GM18505 (cell line): Measurements from ENCODE around the gene CALHM3.
"Not testable (repeated sequence)": the region's sequence is repeated elsewhere in the genome, so short reads cannot be mapped to it uniquely, and the experiment has no call there.

Source experiments
- ATAC-seq: cut with Tn5 transposase; IDR thresholded peaks from one replicate; pipeline ENCODE4 v1.9.1; 2021; ENCODE audit not compliant: unreplicated experiment
- POLR2A ChIP-seq: IDR thresholded peaks from 4 replicates; pipeline ENCODE4 v1.6.1; 2011; ENCODE audit warnings: borderline replicate concordance; ENCODE audit not compliant: insufficient read depth, insufficient read length; ENCODE audit errors: extremely low read depth

The CALHM3 gene

DNA sequence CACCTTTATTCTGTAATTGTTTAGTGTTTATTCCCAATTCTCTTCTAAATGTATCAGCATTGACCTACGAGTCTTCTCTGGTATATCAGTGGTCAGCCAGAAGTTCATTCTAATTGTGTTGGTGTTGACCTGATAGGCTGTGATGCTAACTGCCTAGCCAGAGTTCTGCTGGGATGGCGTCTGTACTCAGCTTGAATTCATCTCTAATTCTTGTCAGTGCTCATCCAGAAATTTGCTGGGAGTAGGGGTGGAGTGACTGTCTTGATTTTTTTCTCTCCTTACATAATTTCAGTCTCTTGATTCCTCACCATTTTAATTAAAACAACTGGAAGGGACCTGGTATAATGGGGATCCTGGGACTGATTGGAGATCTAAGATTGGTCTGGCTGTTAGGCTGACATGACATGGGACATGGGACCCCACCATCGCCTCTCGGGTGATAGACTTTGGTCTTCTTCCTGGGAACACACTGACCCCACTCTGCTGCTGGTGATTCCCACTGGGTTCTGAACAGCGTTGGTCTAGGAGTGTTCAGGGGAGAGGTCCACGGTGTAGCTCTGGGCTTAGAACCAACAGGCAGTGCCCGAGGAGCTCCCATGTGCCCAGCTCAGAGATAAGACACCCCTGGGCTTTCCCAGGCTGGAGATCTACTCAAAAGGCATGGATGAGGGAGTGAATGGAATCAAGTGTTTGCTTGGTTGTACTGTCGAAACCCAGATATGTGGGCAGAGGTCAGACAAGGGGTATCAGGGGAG lies 18.3 kb upstream of the CALHM3 start:
- TF ChIP-seq POLR2A = no peak
- ATAC-seq = no peak

- ATAC-seq = no peak
- no peak for TF ChIP-seq POLR2A
These were observed 16.3 kb upstream of the CALHM3 start for GRCh38 chr10:103495321-103495720.

DNA sequence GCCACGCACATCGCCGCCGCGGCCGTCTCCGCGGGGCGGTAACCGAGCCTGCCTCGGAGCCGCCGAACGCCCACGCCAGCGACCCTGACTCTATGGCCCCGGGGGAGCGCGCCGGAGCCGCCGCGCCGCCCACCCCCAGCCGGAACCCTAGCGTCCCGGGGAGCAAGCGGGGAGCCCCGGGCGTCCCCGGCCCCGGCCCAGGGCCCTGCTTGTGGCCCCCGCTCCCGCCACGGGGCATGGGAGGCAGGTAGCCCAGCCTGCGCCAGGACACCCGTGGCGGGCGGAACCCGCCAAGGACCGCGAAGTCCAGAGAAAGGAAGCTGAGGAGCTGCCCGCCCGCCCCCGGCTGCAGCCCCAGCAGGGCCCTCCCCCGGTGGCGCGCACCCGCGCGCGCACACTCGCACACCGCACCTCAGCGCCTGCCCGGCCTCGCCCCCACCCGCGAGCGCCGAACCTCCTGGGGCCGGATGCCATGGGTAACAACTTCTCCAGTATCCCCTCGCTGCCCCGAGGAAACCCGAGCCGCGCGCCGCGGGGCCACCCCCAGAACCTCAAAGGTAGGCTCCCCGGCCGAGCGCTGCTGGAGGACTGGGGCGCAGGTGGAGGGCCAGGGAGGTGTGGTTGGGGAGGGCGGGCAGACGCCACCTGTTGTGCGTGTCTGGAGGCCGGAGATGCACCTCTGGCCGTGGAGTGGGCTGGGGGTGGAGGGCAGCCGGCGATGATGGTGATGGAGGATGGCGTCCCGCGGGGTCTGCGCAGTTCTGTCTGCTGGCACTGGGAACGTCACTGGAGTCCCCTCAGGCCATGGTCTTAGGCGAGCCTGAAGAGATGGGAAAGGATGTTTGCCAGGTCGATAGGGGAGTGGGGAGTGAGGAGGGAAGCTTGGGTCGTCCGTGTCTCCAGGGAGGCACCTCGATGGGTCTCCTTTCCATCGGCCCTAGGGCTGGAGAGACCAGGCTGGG lies 15.2 kb upstream of the CALHM3 start:
- TF ChIP-seq POLR2A = no peak
- ATAC-seq = no peak

GRCh38 chr10:103493362-103493915 lies 14.4 kb upstream of the CALHM3 start, which contains the start of gene NEURL1:
Gene NEURL1 (plus strand): TSS chr10:103493705. CDS start chr10:103494388, 683 bp downstream.
- ATAC-seq = no peak
- no peak for TF ChIP-seq POLR2A

- no peak for TF ChIP-seq POLR2A
- ATAC-seq = no peak
These were observed 13.7 kb upstream of the CALHM3 start for GRCh38 chr10:103492655-103493261.

DNA sequence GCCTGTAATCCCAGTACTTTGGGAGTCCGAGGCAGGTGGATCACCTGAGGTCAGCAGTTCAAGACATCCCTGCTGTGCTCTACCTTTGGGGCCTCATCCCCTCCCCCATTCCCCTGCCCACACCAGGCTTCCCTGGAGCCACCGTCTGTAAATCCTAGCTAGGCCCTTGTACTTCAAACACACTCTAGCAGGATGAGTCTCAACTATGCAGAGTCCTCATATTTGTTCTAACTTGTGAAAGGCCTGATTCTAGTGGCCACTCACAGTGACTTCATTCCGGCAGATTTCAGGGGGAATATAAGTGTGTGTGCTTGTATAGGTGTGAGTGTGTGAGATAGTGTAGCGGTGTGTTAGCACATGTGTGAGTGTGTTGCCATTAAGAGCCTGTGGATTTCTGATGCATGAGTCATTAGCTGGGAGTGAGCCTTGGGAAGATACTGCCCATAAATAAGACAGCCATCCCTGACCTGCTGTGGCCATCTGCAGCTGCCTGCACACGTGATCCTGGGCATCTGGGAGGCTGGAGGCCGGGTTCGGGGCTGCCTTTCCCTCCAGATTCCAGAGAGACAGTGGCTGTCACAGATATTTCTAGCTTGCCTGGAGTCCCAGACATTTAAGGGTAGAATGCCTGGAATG lies 12.8 kb upstream of the CALHM3 start:
- ATAC-seq = no peak
- no peak for TF ChIP-seq POLR2A

GRCh38 chr10:103490986-103491314 lies 11.9 kb upstream of the CALHM3 start:
- ATAC-seq = peak; percentile 16
- TF ChIP-seq POLR2A = no peak

GRCh38 chr10:103487410-103487708 lies 8.3 kb upstream of the CALHM3 start:
- ATAC-seq = no peak
- no peak for TF ChIP-seq POLR2A

DNA sequence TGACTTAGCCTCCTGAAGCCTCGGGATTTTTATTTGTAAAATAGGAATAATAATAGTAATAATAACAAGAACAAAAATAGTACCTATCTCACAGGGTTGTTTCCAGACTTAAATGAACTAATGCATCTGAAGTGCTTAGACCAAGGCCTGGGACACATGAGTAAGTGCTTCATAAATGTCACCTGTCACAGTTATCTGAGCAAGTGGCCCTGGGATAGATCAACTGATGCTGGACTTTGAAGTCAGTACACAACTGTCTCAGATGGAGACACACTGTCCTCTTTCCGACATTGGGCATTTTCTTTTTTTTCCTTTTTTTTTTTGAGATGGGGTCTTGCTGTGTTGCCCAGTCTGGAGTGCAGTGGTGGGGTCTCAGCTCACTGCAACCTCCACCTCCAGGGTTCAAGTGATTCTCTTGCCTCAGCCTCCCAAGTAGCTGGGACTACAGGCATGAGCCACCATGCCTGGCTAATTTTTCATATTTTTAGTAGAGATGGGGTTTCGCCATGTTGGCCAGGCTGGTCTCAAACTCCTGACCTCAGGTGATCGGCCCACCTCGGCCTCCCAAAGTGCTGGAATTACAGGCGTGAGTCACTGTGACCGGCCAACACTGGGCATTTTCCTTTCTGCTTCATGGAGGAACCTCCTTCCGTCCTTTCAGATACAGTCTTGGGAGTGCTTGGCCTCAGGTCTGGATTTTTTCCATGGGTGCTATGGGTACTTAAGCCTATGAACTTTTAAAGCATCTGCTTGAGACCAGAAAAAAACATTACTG lies 7.8 kb upstream of the CALHM3 start:
- not testable (repeated sequence) for ATAC-seq

DNA sequence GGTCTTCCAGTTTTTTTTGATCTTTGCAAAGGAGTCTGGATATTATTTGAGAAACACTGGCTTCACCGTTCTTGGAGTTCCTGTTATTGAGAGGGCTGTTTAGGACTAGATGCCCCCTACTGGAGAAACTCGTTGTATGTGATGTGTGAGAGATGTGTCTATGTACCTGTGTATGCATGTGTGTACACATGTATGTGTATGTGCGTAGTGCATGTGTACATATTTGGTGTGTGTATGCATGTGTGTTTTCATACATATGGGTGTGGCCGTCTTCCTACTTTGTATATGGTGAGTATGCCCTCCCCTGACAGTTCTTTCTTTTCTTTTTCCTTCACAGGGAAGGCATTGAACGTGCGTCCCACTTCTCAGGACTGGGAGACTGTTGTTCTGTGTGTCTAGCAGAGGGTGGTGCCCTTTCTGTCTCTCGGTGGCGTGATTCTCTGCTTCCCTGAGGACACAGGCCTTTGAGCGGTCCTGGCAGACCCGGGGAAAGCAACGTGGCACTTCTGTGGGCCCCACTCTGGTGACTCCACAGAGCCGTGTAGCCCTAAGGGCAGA lies 3.0 kb upstream of the CALHM3 start:
- ATAC-seq = no peak
- no peak for TF ChIP-seq POLR2A

GRCh38 chr10:103480521-103480920 lies 1.5 kb upstream of the CALHM3 start:
- no peak for ATAC-seq
- no peak for TF ChIP-seq POLR2A

GRCh38 chr10:103478671-103479070 lies 369 bp downstream of the CALHM3 start:
- TF ChIP-seq POLR2A = no peak
- ATAC-seq = no peak

DNA sequence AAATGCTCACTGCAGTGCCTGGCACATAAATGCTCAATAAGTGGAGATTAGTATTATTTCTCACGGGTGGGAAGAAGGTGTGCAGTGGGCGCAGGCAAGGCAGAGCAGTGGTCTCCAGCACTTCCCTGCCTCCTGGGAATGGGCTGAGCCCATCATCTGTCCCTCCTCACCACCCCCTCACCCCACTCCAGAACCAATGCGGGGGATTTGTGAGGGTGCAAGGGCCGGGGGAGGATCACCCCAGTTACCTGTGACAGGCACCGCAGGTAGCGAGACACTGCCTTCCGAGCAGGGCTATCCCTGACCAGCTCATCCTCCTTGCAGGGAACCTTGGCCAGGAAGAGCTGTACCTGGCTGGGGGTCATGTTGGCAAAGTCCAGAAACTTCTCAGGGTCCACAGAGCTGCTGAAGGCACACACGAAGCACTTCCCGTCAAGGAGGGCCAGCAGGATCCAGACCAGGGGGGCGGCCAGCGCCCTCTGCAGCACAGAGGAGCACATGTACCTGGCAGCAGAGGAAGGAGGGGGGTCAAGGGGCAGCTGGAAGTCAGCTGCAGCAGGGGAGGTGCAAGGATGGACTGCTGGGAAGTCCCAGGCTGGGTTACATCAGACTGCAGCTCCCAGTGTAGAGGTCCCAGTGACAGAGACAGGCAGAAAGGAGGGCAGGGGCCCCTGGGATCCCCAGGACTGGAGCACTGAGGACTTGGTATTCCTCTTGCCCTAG lies 2.8 kb downstream of the CALHM3 start:
- no peak for TF ChIP-seq POLR2A
- no peak for ATAC-seq
